Uterus (tissue), 4 donors: ENCODE results near the gene LHX4. TPM values are rescaled to one million over a fixed set of nuclear protein-coding genes. Genes with fewer than 3 reads are reported as not detected.
"Not testable (repeated sequence)": the region's sequence is repeated elsewhere in the genome, so short reads cannot be mapped to it uniquely, and the experiment has no call there.

Experiments
- DNase-seq, 2 donors: peaks; one replicate each; pipeline ENCODE4 v3.0.0-alpha.2; 2019 to 2020
- H3K27ac ChIP-seq, 2 donors: fragments of 200-600 bp; sonication (generic); 1 replicate in 1 of 2; 2 replicates in 1 of 2; pipeline ENCODE4 v1.5.1; 2016 to 2018
- H3K27me3 ChIP-seq, 2 donors: fragments of 200-600 bp; sonication (generic); one replicate each; pipeline ENCODE4 v1.5.1; 2018 to 2019; ENCODE audit warnings: control low read depth in 1 of 2
- H3K36me3 ChIP-seq, 2 donors: fragments of 200-600 bp; sonication (generic); one replicate each; pipeline ENCODE4 v1.5.1; 2019; ENCODE audit warnings: control low read depth in 1 of 2
- H3K4me1 ChIP-seq, 2 donors: fragments of 200-600 bp; sonication (generic); one replicate each; pipeline ENCODE4 v1.5.1; 2018 to 2019; ENCODE audit warnings: control low read depth in 1 of 2
- H3K4me3 ChIP-seq, 2 donors: fragments of 200-600 bp; sonication (generic); 1 replicate in 1 of 2; 2 replicates in 1 of 2; pipeline ENCODE4 v1.5.1; 2018 to 2019; ENCODE audit warnings: mild to moderate bottlenecking in 1 of 2
- H3K9me3 ChIP-seq, 2 donors: fragments of 200-600 bp; sonication (generic); one replicate each; pipeline ENCODE4 v1.5.1; 2019; ENCODE audit warnings: control low read depth in 1 of 2
- CTCF ChIP-seq, 4 experiments: fragments of 200-600 bp in 2 of 4; fragments of 450-650 bp in 2 of 4; sonication (generic) in 2 of 4; IDR thresholded peaks; one replicate each; pipeline ENCODE4 v1.5.1; 2016 to 2019; ENCODE audit warnings: antibody characterized with exemption in 4 of 4, mild to moderate bottlenecking in 2 of 4, moderate library complexity in 1 of 4
- POLR2A ChIP-seq, 2 donors: fragments of 450-650 bp; IDR thresholded peaks; one replicate each; pipeline ENCODE4 v1.6.1; 2016; ENCODE audit warnings: antibody characterized with exemption in 2 of 2, mild to moderate bottlenecking in 1 of 2, moderate library complexity in 1 of 2
- intact Hi-C: fragments of 100-400 bp; cut with DNase I; formaldehyde crosslinking; loops from one replicate; pipeline ENCODE4 v1.15.1; 2023; ENCODE audit warnings: low total_unique reads
- total RNA-seq, 4 donors: library from RNA; depleted of rRNA in 3 of 4; stranded (reverse); fragments of >200 nt in 3 of 4; gene quantifications; one replicate each; pipeline versions ENCODE4 v1.1.0 to v1.2.4, GENCODE V29; 2014 to 2023
- donor health status: DM: yes; HTN: yes; CAD: no.

The LHX4 gene
- total RNA-seq, 4 donors from 2014 or later = not detected

GRCh38 chr1:180201451-180202200, 28.4 kb upstream of the LHX4 start:
- no peak for TF ChIP-seq POLR2A (IDR thresholded peaks at IDR 0.05)
- TF ChIP-seq CTCF (IDR thresholded peaks at IDR 0.05) = no peak

GRCh38 chr1:180202588-180202987, 27.5 kb upstream of the LHX4 start:
- H3K27me3 ChIP-seq, H3K27ac ChIP-seq, H3K4me1 ChIP-seq, H3K9me3 ChIP-seq, intact Hi-C loops, H3K4me3 ChIP-seq, H3K36me3 ChIP-seq, DNase-seq: not testable (repeated sequence)

More at GRCh38 chr1:180201451-180202200, 28.4 kb upstream of the LHX4 start:
- H3K4me3 ChIP-seq = no peak overlapping the region
- no peaks in the 10 kb centered on the region for H3K4me1 ChIP-seq
- no peaks in the 10 kb centered on the region for H3K9me3 ChIP-seq
- no peaks in the 10 kb centered on the region for H3K27me3 ChIP-seq
- H3K27ac ChIP-seq = no peak overlapping the region
- no peaks in the 10 kb centered on the region for H3K36me3 ChIP-seq
- no peak for DNase-seq
- intact Hi-C loops = no loop called here

GRCh38 chr1:180204231-180204630, 25.8 kb upstream of the LHX4 start:
- Histone ChIP-seq H3K27ac (no peak overlapping the region), H3K36me3 (no peaks in the 10 kb centered on the region), H3K4me1 (no peaks in the 10 kb centered on the region), H3K4me3 (no peak overlapping the region), H3K27me3 (no peaks in the 10 kb centered on the region), H3K9me3 (no peaks in the 10 kb centered on the region)
- DNase-seq = no peak
- no peak for TF ChIP-seq POLR2A (IDR thresholded peaks at IDR 0.05)
- TF ChIP-seq CTCF (IDR thresholded peaks at IDR 0.05) = no peak
- intact Hi-C loops = no loop called here

- H3K27ac ChIP-seq = no peak overlapping the region
- H3K36me3 ChIP-seq = no peaks in the 10 kb centered on the region
- TF ChIP-seq POLR2A (IDR thresholded peaks at IDR 0.05) (no peak), CTCF (IDR thresholded peaks at IDR 0.05) (no peak)
- intact Hi-C loops = no loop called here
- no peak overlapping the region for H3K4me3 ChIP-seq
- H3K27me3 ChIP-seq = no peaks in the 10 kb centered on the region
- no peaks in the 10 kb centered on the region for H3K4me1 ChIP-seq
- no peaks in the 10 kb centered on the region for H3K9me3 ChIP-seq
- DNase-seq = no peak
These were observed 23.5 kb upstream of the LHX4 start for GRCh38 chr1:180206581-180206980.

DNA sequence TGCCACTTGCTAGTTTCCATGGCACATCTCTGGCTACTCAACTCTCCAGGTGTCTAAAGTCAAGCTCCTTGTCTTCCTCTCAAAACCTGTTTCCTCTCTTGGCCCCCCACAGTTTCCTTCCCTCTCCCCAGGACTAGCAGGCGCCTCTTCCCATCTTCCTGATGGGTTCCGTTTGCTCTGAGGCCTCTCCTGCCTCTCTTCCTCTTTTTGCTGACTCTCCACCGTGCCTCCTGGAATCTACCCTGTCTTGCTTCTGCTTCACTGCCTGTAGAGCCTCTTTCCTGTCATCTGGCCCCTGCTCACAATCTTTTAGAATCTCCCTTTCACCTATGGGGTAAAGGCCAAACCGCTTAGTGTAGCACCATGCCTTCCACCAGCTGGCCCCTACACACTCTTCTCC, 21.8 kb upstream of the LHX4 start:
- Histone ChIP-seq H3K36me3 (no peaks in the 10 kb centered on the region), H3K9me3 (no peaks in the 10 kb centered on the region), H3K4me3 (no peak overlapping the region), H3K4me1 (no peaks in the 10 kb centered on the region), H3K27me3 (no peaks in the 10 kb centered on the region), H3K27ac (no peak overlapping the region)
- no peak for TF ChIP-seq CTCF (IDR thresholded peaks at IDR 0.05)
- no peak for TF ChIP-seq POLR2A (IDR thresholded peaks at IDR 0.05)
- no peak for DNase-seq
- intact Hi-C loops = no loop called here
